CD4-positive, CD25-positive, alpha-beta regulatory T cell (primary cell): ENCODE results near the gene BRMS1. TPM values are rescaled to one million over a fixed set of nuclear protein-coding genes. Genes with fewer than 3 reads are reported as not detected.

Experiments
- ATAC-seq, 2 donors: fragments of 150-1000 bp; cut with Tn5 transposase; one replicate each; pipeline ENCODE4 v1.10.0; 2021; ENCODE audit warnings: low read depth in 2 of 2, moderate number of reproducible peaks in 2 of 2, moderate library complexity in 1 of 2
- DNase-seq, 3 donors: peaks; one replicate each; pipeline versions ENCODE4 v3.0.0 to v3.0.0-alpha.2; 2012 to 2022; ENCODE audit warnings: mixed read lengths in 1 of 3
- H3K27ac ChIP-seq: one replicate; pipeline ENCODE4 v1.7.0; 2013; ENCODE audit warnings: mild to moderate bottlenecking, low read length; ENCODE audit not compliant: insufficient read depth, poor library complexity, severe bottlenecking
- H3K27me3 ChIP-seq: one replicate; pipeline ENCODE4 v1.7.0; 2013; ENCODE audit warnings: low read length; ENCODE audit not compliant: control insufficient read depth, insufficient read depth
- H3K36me3 ChIP-seq: one replicate; pipeline ENCODE4 v1.7.0; 2013; ENCODE audit warnings: mild to moderate bottlenecking, low read length, moderate library complexity; ENCODE audit not compliant: control insufficient read depth, insufficient read depth
- H3K4me1 ChIP-seq: 2 replicates; pipeline ENCODE4 v1.7.0; 2013; ENCODE audit warnings: mild to moderate bottlenecking, low read length; ENCODE audit not compliant: insufficient read depth, control insufficient read depth, poor library complexity, severe bottlenecking
- H3K4me3 ChIP-seq: one replicate; pipeline ENCODE4 v1.7.0; 2013; ENCODE audit warnings: low read depth, mild to moderate bottlenecking, low read length, moderate library complexity
- H3K9me3 ChIP-seq, 2 experiments: 1 replicate in 1 of 2; 2 replicates in 1 of 2; pipeline ENCODE4 v1.7.0; 2013; ENCODE audit warnings: low read length in 2 of 2, mild to moderate bottlenecking in 1 of 2, moderate library complexity in 1 of 2; ENCODE audit not compliant: control insufficient read depth in 2 of 2
- H3K27ac Mint-ChIP-seq, 3 donors: one replicate each; pipeline ENCODE4 v1.8.0; 2020 to 2022; ENCODE audit warnings: mild to moderate bottlenecking in 3 of 3, mixed read lengths in 3 of 3, moderate library complexity in 2 of 3
- H3K27me3 Mint-ChIP-seq: one replicate; pipeline ENCODE4 v1.8.0; 2022; ENCODE audit warnings: mild to moderate bottlenecking, mixed read lengths
- H3K36me3 Mint-ChIP-seq: one replicate; pipeline ENCODE4 v1.8.0; 2020; ENCODE audit warnings: mixed read lengths
- H3K4me1 Mint-ChIP-seq, 4 donors: one replicate each; pipeline ENCODE4 v1.8.0; 2020 to 2022; ENCODE audit warnings: mixed read lengths in 4 of 4, mild to moderate bottlenecking in 1 of 4
- H3K4me3 Mint-ChIP-seq, 4 donors: one replicate each; pipeline ENCODE4 v1.8.0; 2020 to 2022; ENCODE audit warnings: mild to moderate bottlenecking in 4 of 4, mixed read lengths in 4 of 4, moderate library complexity in 3 of 4
- H3K9me3 Mint-ChIP-seq, 7 donors: one replicate each; pipeline ENCODE4 v1.8.0; 2020 to 2022; ENCODE audit warnings: mixed read lengths in 7 of 7, mild to moderate bottlenecking in 3 of 7, moderate library complexity in 2 of 7
- polyA plus RNA-seq, 4 donors: library from polyadenylated mRNA; unstranded; fragments of 300-500 nt; fragmentation: Illumina TruSeq; gene quantifications; one replicate each; pipeline ENCODE4 v1.2.3, GENCODE V29; 2021
- total RNA-seq: library from RNA; stranded (reverse); gene quantifications from one replicate; pipeline ENCODE4 v1.2.3, GENCODE V29; 2022

The BRMS1 gene
- total and polyA plus RNA-seq, 5 donors from 2014 or later: 53.4 to 90.4 (median 76.1) TPM

GRCh38 chr11:66343176-66343575, 1.7 kb downstream of the BRMS1 start:
- H3K27me3 Mint-ChIP-seq: peaks cover 5% of the 10 kb centered on the region
- no peaks in the 10 kb centered on the region for H3K27me3 ChIP-seq
- ATAC-seq (no peak), DNase-seq (no peak)
- no peaks in the 10 kb centered on the region for H3K9me3 ChIP-seq
- peaks cover 38% of the 10 kb centered on the region for H3K36me3 ChIP-seq
- H3K4me3 Mint-ChIP-seq: peak overlapping the region; percentile 97 to 99 (median 98)
- H3K36me3 Mint-ChIP-seq: peaks cover 19% of the 10 kb centered on the region
- H3K9me3 Mint-ChIP-seq: peaks cover 0 to 3% (median 0%) of the 10 kb centered on the region in 7 donors
- H3K4me1 ChIP-seq: peaks cover 41% of the 10 kb centered on the region
- peaks cover 23 to 56% (median 32%) of the 10 kb centered on the region in 4 donors for H3K4me1 Mint-ChIP-seq
- H3K27ac Mint-ChIP-seq: peak overlapping the region in 2 of 3 donors; percentile 76 to 98
- H3K4me3 ChIP-seq: peak overlapping the region; percentile 97
- no peak overlapping the region for H3K27ac ChIP-seq

- no peak for ATAC-seq
- Histone ChIP-seq H3K4me1 (peaks cover 41% of the 10 kb centered on the region), H3K9me3 (no peaks in the 10 kb centered on the region), H3K27ac (no peak overlapping the region), H3K27me3 (no peaks in the 10 kb centered on the region), H3K36me3 (peaks cover 41% of the 10 kb centered on the region), H3K4me3 (no peak overlapping the region)
- peak overlapping the region in 3 of 4 donors; percentile 18 to 85 (median 33) for H3K4me3 Mint-ChIP-seq
- peak overlapping the region in 2 of 3 donors; percentile 67 to 70 for H3K27ac Mint-ChIP-seq
- H3K4me1 Mint-ChIP-seq: peaks cover 19 to 56% (median 32%) of the 10 kb centered on the region in 4 donors
- DNase-seq: no peak
- no peaks in the 10 kb centered on the region for H3K9me3 Mint-ChIP-seq
- peaks cover 18% of the 10 kb centered on the region for H3K36me3 Mint-ChIP-seq
- H3K27me3 Mint-ChIP-seq: no peaks in the 10 kb centered on the region
Measured at GRCh38 chr11:66341502-66342126, 3.3 kb downstream of the BRMS1 start.

GRCh38 chr11:66340596-66341501, 4.1 kb downstream of the BRMS1 start:
- H3K36me3 ChIP-seq: peaks cover 41% of the 10 kb centered on the region
- H3K27ac Mint-ChIP-seq: no peak overlapping the region
- no peaks in the 10 kb centered on the region for H3K27me3 ChIP-seq
- no peaks in the 10 kb centered on the region for H3K9me3 Mint-ChIP-seq
- H3K4me3 ChIP-seq: no peak overlapping the region
- H3K4me1 Mint-ChIP-seq: peaks cover 19 to 54% (median 35%) of the 10 kb centered on the region in 4 donors
- DNase-seq (no peak), ATAC-seq (no peak)
- H3K27ac ChIP-seq: no peak overlapping the region
- no peaks in the 10 kb centered on the region for H3K9me3 ChIP-seq
- peak overlapping the region in 1 of 4 donors; percentile 85 for H3K4me3 Mint-ChIP-seq
- peaks cover 41% of the 10 kb centered on the region for H3K4me1 ChIP-seq
- H3K27me3 Mint-ChIP-seq: no peaks in the 10 kb centered on the region
- H3K36me3 Mint-ChIP-seq: peaks cover 18% of the 10 kb centered on the region

GRCh38 chr11:66339686-66340483, 5.0 kb downstream of the BRMS1 start:
- ATAC-seq: no peak
- Histone ChIP-seq H3K9me3 (no peaks in the 10 kb centered on the region), H3K36me3 (peaks cover 41% of the 10 kb centered on the region), H3K4me3 (no peak overlapping the region), H3K27ac (no peak overlapping the region), H3K27me3 (no peaks in the 10 kb centered on the region), H3K4me1 (peaks cover 38% of the 10 kb centered on the region)
- DNase-seq: no peak
- Mint-ChIP-seq H3K27ac (no peak overlapping the region), H3K4me1 (peaks cover 11 to 48% (median 28%) of the 10 kb centered on the region in 4 donors), H3K36me3 (peaks cover 18% of the 10 kb centered on the region), H3K4me3 (peak overlapping the region in 2 of 4 donors; percentile 16 to 21), H3K27me3 (no peaks in the 10 kb centered on the region), H3K9me3 (no peaks in the 10 kb centered on the region)

- peaks cover 41% of the 10 kb centered on the region for H3K36me3 ChIP-seq
Measured at GRCh38 chr11:66339162-66339675, 5.7 kb downstream of the BRMS1 start.

GRCh38 chr11:66338276-66339161, 6.4 kb downstream of the BRMS1 start:
- peaks cover 41% of the 10 kb centered on the region for H3K36me3 ChIP-seq
- peaks cover 26% of the 10 kb centered on the region for H3K4me1 ChIP-seq

More at GRCh38 chr11:66339162-66339675, 5.7 kb downstream of the BRMS1 start:
- no peaks in the 10 kb centered on the region for H3K9me3 ChIP-seq
- H3K4me1 ChIP-seq: peaks cover 33% of the 10 kb centered on the region
- no peak for ATAC-seq
- no peak for DNase-seq
- peak overlapping the region in 1 of 3 donors; percentile 79 for H3K27ac Mint-ChIP-seq
- no peaks in the 10 kb centered on the region for H3K9me3 Mint-ChIP-seq
- H3K27me3 Mint-ChIP-seq: no peaks in the 10 kb centered on the region
- H3K36me3 Mint-ChIP-seq: peaks cover 18% of the 10 kb centered on the region
- peaks cover 10 to 44% (median 22%) of the 10 kb centered on the region in 4 donors for H3K4me1 Mint-ChIP-seq
- H3K27me3 ChIP-seq: no peaks in the 10 kb centered on the region
- H3K4me3 Mint-ChIP-seq: peak overlapping the region in 2 of 4 donors; percentile 16 to 21
- H3K27ac ChIP-seq: no peak overlapping the region
- H3K4me3 ChIP-seq: no peak overlapping the region

More at GRCh38 chr11:66338276-66339161, 6.4 kb downstream of the BRMS1 start:
- H3K4me1 Mint-ChIP-seq: peaks cover 7 to 37% (median 17%) of the 10 kb centered on the region in 4 donors
- no peaks in the 10 kb centered on the region for H3K9me3 Mint-ChIP-seq
- peak overlapping the region in 1 of 3 donors; percentile 79 for H3K27ac Mint-ChIP-seq
- ATAC-seq (no peak), DNase-seq (no peak)
- H3K27me3 Mint-ChIP-seq: no peaks in the 10 kb centered on the region
- H3K36me3 Mint-ChIP-seq: peaks cover 18% of the 10 kb centered on the region
- H3K27me3 ChIP-seq: no peaks in the 10 kb centered on the region
- H3K4me3 Mint-ChIP-seq: peak overlapping the region in 1 of 4 donors; percentile 16
- no peaks in the 10 kb centered on the region for H3K9me3 ChIP-seq
- H3K4me3 ChIP-seq: no peak overlapping the region
- no peak overlapping the region for H3K27ac ChIP-seq
